GM12874 (cell line): ENCODE data around the gene ZBTB20.

Source experiments
- CTCF ChIP-seq: IDR thresholded peaks from 2 replicates; pipeline ENCODE4 v1.5.1; 2011; ENCODE audit warnings: low read depth, mild to moderate bottlenecking, control low read depth, low read length, moderate library complexity; ENCODE audit not compliant: insufficient read depth

Gene ZBTB20

GRCh38 chr3:114394551-114394950 is 752.5 kb downstream of the ZBTB20 start:
- TF ChIP-seq CTCF, result no peak

GRCh38 chr3:114393367-114394072 is 753.6 kb downstream of the ZBTB20 start:
- no peak for TF ChIP-seq CTCF

GRCh38 chr3:114392831-114393230 is 754.3 kb downstream of the ZBTB20 start:
- no peak for TF ChIP-seq CTCF

GRCh38 chr3:114389156-114389555 is 757.9 kb downstream of the ZBTB20 start:
- no peak for TF ChIP-seq CTCF

- TF ChIP-seq CTCF, result no peak
Observed at GRCh38 chr3:114384558-114384903, 762.6 kb downstream of the ZBTB20 start.

- peak; percentile 86 for TF ChIP-seq CTCF
Observed at GRCh38 chr3:114383875-114384557, 763.1 kb downstream of the ZBTB20 start.

- no peak for TF ChIP-seq CTCF
Observed at GRCh38 chr3:114380233-114380651, 766.8 kb downstream of the ZBTB20 start.
